Liver (tissue), 2 donors: ENCODE results near the gene GRAP2.

ENCODE experiments used
- CTCF ChIP-seq: fragments of 150-350 bp; IDR thresholded peaks from 2 replicates; pipeline ENCODE4 v1.5.1; 2017; ENCODE audit warnings: improper control_type of control experiment, low read depth, low read length; ENCODE audit not compliant: missing input control
- FOXA1 ChIP-seq: IDR thresholded peaks from 2 replicates; pipeline ENCODE4 v1.6.1; 2016; ENCODE audit warnings: antibody characterized with exemption
- REST ChIP-seq: IDR thresholded peaks from 2 replicates; pipeline ENCODE4 v1.6.1; 2016; ENCODE audit warnings: antibody characterized with exemption, mild to moderate bottlenecking
- YY1 ChIP-seq: IDR thresholded peaks from 2 replicates; pipeline ENCODE4 v1.6.1; 2016; ENCODE audit warnings: antibody characterized with exemption, mild to moderate bottlenecking
- ZBTB33 ChIP-seq: IDR thresholded peaks from 2 replicates; pipeline ENCODE4 v1.6.1; 2016; ENCODE audit warnings: antibody characterized with exemption
- donor health status: healthy.

- TF ChIP-seq CTCF (no peak), ZBTB33 (no peak), FOXA1 (no peak), YY1 (no peak), REST (no peak)
Measured at GRCh38 chr22:39989633-39990032, 88.7 kb downstream of the GRAP2 start.
